ENCODE measurements around the gene GTF2F2. TPM values are rescaled to one million over a fixed set of nuclear protein-coding genes. Genes with fewer than 3 reads are reported as not detected.

Gene GTF2F2, protein sequence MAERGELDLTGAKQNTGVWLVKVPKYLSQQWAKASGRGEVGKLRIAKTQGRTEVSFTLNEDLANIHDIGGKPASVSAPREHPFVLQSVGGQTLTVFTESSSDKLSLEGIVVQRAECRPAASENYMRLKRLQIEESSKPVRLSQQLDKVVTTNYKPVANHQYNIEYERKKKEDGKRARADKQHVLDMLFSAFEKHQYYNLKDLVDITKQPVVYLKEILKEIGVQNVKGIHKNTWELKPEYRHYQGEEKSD
- polyA plus RNA-seq (ENCODE audit: insufficient read length in 3 of 3): 10 to 100 TPM; 30.3 to 32.9 (median 32.5) TPM

DNA sequence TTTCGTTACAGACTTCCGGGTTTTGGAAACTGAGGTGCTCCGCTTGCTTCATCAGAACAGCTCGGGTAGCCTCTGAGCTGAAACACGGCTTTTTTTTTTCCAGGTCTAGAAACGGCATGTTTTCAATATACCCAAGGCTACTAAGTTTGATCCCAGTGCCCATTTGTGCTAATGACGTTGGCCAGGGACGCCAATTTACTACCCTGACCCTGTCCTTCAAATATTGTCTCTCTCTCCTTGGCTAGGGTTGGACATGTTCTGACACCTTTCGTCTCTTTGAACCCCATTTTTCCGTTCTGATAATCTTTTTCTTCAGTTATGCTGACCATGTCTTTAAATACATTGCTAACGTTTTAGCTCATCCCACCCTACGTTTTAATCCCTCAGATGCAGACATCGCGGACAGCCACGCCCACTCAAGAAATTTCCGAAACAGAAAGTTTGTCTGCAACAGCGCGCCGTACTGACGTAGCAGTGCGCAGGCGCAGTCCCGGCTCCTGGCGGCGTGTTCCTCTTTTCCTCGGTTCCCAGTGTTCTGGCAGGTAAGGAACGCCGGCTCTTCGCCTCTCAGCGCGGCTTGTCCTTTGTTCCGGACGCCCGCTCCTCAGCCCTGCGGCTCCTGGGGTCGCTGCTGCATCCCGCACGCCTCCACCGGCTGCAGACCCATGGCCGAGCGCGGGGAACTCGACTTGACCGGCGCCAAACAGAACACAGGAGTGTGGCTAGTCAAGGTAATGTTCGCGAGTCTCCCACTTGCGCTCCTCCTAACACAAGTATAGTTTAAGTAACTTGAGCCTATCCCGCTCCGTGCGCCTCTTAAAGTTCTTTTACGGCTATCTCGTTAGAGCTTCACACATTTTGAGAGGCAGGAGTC, at the start of gene GTF2F2:
TSS of gene GTF2F2 (plus strand) at position 520 of the 874 bp plus-strand sequence. CDS start at position 666, 146 bp downstream.
- DNase-seq (ENCODE audit: low read depth in 3 of 3, low spot score in 2 of 3): peak; percentile 84 to 89 (median 85)

DNA sequence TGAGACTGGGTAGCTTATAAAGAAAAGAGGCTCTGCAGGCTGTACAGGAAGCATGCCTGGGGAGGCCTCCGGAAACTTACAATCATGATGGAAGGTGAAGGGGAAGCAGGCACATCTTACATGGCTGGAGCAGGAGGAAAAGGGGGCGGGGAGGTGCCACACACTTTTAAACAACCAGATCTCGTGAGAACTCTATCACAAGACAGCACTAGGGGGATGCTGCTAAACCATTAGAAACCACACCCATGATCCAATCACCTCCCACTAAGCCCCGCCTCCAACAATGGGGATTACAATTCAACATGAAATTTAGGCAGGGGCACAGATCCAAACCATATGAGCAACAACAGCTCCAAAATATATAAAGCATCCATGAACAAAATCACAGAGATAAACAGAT, 46.5 kb upstream of the GTF2F2 start:
- DNase-seq (ENCODE audit: low read depth in 3 of 3, low spot score in 2 of 3): no peak

DNA sequence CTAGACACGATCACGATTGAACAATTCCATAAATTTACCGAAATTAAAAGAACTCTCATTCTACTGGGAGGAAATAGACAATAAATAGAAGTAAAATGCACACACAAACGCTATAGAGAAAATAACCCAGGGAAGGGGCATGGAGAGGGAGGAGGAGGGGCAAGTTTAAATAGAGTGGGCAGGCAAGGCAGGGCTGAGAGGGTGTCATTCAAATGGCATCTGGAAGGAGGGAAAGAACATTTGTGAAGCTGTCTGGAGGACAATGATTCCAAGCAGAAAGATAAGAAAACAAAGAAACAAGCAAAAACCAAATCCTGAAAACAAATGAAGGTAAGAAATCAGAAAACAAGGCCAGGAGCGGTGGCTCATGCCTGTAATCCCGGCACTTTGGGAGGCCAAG, 45.6 kb upstream of the GTF2F2 start:
- DNase-seq (ENCODE audit: low read depth in 3 of 3, low spot score in 2 of 3): no peak

DNA sequence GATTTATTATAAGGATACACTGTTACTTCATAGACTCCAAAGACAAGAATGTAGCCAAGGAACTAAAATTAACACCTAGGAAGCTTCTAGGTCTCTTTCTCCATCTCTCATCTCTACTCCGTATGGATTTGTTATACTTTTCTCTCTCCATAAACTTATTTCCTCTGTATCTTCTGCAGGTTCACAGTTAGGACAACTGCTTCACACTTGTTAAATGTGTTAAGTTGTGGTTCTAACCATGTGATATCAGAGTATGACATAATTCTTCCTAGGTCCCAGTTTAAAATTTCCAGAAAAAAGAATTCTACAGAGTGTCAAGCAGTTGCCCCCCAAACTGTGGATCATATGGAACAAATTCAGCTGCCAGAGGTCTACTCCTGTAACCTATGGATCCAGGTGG, 42.3 kb upstream of the GTF2F2 start:
- DNase-seq (ENCODE audit: low read depth in 3 of 3, low spot score in 2 of 3): no peak

DNA sequence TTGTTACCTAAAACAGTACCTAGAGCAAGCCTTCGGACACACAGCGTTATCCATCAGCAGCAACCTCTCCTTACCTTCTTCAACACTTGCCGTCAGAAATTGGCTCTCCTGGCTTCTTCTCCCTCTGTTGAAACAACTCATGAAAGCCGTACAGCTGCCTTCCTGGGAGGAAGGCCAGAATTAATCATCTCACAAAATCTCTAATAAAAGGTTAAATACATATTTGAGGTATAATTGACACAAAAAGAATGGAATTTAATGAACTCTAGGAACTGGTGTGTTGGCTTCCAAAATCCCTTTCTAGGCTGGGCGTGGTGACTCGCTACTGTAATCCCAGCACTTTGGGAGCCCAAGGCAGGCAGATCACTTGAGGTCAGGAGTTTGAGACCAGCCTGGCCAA, 37.3 kb upstream of the GTF2F2 start:
- no peak for DNase-seq (ENCODE audit: low read depth in 3 of 3, low spot score in 2 of 3)

DNA sequence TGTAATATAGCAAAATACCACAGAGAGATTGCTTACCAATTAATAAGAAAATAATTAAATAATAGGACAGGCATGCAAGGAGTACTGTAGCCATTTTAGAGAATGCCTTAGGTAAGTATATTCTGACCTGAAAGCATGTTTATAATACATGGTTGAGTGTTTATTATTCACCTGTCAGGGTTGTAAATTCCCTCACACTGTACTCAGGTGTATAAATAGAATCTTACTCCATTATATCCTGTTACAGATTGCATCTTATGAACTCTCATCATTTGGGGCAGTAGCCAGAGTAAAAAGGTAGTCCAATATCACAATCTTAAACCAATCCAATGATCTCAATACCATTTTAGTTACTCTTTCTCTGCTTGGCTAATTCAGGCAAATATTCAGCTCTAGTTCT, 35.8 kb upstream of the GTF2F2 start:
- no peak for DNase-seq (ENCODE audit: low read depth in 3 of 3, low spot score in 2 of 3)

DNA sequence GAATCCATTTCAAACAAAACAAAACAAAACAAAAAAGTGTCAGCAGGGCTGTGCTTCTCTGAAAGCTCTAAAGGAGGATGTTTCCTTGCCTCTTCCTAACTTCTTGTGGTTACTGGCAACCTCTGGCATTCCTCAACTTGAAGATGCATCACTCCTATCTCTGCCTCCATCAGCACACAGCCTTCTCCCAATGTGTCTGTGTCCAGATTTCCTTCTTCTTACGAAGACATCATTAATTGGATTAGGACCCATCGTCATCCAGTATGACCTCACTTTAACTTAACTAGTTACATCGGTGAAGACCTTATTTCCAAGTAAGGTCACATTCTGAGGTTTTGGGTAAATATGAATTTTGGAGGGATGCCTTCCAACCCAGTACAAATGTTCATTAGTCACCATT, 33.8 kb upstream of the GTF2F2 start:
- DNase-seq (ENCODE audit: low read depth in 3 of 3, low spot score in 2 of 3): no peak

DNA sequence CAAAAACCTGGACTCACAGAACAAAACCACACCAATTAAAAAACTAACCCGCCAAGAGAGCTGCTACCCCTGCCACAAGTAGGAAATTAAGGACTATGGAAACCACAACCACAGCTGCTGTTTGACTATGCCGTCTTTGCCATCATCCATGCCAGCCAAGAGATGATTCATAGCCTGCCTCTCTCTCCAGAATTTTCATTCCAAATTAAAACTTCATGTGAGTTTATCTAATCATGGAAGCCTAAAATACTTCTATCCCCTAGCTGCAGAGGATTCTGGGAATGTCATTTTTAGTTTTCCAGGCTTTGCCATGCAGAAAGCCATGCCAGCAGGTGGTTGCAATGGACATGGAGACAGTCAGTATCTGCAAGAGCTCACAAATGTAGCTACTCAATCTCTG, 27.6 kb upstream of the GTF2F2 start:
- no peak for DNase-seq (ENCODE audit: low read depth in 3 of 3, low spot score in 2 of 3)

DNA sequence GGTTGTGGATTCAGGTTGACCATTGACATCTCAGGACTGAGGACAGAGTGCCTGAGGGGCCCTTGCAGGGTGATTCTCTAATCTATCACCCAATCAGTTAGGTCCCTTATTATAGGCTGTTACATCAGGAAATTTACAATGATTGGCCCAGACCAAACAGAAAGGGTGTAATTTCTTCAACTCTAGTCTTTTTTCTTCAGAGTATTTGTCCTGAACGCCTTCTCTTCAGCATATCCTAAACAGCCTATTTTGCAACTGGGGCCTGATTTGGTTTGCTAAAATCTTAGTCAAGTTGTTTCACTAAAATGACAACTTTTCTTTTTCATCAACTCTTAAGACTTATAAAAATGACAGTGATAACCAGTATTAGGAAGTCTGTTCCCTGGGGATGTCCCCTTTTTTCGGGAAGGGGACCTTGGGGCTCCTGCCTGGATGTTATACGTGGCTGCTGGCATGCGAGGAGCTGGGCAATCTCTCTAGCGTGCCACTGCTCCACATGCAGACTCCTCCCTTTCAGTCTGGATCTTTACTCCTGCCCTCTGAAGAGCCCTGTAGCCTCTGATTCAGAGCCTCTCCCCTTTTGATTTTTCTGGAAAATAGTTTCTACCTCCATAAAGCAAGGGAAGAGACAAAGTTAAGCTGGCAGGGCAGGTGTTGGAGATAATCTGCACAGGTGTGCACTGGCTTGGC, 19.6 kb upstream of the GTF2F2 start:
- DNase-seq (ENCODE audit: low read depth in 3 of 3, low spot score in 2 of 3): no peak

DNA sequence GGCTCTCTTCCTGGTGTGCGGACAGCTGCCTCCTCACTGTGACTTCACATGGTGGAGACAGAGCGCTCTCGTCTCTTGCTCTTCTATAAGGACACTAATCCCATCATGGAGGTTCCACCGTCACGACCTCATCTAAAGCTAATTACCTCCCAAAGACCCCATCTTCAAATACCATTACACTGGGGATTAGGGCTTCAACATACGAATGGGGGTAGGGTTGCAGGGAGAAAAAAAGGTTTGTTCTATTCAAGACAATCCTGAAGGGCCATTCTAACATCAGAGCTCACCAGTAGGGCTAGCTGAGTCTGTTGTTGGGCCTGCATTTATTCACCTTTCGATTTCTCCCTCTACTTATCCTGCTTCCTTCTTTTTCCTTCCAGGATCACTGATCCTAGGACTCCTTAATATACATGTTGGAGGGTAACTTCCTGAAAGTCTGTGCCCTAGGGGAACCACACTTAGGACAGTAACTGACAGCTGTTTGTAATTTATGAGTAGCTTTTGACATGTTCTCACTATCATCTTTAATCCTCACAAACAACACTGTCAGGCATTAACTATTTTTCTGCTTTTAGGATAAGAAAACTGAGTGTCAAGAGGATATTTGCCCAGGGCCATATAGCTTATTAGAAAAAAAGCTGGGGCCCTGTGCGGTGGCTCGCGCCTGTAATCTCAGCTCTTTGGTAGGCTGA, 18.8 kb upstream of the GTF2F2 start:
- DNase-seq (ENCODE audit: low read depth in 3 of 3, low spot score in 2 of 3): no peak

DNA sequence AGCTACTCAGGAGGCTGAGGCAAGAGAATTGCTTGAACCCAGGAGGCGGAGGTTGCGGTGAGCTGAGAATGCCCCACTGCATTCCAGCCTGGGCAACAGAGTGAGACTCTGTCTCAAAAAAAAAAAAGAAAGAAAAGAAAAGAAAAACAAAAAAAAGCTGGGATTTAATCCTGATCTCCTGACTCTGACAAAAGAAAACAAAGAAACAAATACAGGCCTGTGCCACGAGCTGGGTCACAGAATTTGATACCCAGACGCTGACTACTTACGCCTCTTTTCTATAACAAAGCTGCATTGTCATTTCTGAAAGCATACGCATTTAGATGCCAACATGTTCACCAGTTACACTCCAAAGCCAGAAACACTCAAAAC, 18.2 kb upstream of the GTF2F2 start:
- DNase-seq (ENCODE audit: low read depth in 3 of 3, low spot score in 2 of 3): no peak

DNA sequence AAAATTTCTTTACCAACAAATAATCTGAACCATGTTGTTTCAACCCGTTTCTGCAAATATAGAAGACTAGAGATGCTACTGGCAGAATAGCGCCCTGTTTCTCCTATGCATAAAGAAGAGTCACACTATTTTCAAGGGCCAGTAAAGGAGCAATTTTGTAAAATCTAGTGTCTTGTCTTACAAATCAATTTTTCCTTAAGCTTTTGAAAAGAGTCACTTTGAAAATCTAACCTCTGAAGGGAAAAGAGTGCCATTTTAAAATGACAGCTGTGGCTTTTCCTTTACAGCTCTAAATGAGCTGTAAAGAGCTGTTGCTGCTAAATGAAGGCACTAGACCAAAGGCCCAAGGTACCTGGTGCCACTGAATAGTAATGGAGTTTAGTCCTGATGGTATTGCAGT, 16.9 kb upstream of the GTF2F2 start:
- no peak for DNase-seq (ENCODE audit: low read depth in 3 of 3, low spot score in 2 of 3)

DNA sequence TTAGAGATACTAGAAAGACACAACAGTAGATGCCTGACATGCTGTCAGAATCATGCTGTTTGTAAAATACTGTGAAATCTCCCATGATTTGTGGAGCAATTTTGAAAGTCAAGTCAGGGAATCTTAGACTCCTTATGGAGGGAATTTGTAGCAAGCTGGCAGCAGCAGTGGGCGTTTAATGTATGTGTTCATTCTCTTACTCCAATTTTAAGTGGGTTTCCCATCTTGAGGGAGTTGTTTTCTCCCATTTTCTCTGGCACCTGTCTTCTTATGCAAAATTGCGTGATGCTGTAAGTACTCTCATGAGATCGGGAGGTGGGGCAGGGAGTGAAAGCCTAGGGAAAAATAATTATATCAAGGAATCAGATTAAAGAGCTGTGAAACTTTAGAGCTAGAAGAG, 16.0 kb upstream of the GTF2F2 start:
- no peak for DNase-seq (ENCODE audit: low read depth in 3 of 3, low spot score in 2 of 3)

DNA sequence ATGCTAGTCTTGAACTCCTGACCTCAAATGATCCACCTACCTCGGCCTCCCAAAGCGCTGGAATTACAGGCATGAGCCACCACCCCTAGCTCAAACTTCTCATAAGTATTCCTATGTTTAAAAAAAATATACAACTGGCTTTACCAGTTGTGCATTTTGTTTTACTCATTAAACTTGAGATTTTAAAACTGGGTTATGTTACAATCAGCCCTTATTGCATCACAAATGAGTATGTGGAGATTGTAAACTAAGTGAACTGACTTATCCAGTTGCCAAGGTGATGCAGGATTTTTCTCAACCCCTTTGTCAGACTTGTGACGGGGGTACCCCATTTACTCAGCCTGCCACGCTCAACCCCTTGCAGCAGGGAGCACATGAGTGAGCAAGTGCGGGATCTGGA, 14.4 kb upstream of the GTF2F2 start:
- no peak for DNase-seq (ENCODE audit: low read depth in 3 of 3, low spot score in 2 of 3)

DNA sequence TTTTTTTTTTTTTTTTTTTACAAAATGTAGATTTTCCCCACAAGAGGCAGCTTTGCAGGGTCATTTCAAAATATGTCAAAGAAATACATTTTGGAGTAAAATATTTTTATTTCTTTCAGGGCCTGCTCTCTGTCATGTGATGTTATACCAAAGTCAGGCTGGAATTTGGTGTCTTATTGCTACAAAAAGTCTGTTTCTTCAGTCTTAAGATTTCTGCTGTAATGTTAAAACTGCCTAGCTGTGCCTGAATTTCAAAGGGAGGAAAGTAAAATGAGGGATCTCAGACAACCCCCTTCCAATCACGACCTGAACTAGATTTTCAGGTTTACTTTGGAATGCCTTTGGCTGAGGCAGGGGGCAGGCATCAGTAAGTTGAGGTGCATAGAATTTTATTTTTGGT, 12.8 kb upstream of the GTF2F2 start:
- no peak for DNase-seq (ENCODE audit: low read depth in 3 of 3, low spot score in 2 of 3)

DNA sequence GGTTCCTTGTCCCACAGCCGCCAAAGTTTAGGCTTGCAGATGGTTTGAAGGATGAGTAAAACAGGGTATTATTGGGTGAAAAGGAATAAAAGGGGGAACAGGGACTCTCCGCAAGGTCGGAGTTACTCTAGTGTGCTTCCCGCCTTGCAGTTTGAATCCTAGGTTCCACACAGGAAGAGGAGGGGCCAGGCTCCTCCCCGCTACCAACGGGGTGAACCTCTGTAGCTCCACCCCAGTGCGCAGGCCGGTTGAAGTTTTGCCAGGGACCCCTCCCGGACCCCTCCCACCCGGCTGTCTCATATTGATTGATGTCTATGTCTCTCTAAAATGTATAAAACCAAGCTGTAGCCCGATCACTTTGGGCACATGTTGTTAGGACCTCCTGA, 11.6 kb upstream of the GTF2F2 start:
- no peak for DNase-seq (ENCODE audit: low read depth in 3 of 3, low spot score in 2 of 3)

DNA sequence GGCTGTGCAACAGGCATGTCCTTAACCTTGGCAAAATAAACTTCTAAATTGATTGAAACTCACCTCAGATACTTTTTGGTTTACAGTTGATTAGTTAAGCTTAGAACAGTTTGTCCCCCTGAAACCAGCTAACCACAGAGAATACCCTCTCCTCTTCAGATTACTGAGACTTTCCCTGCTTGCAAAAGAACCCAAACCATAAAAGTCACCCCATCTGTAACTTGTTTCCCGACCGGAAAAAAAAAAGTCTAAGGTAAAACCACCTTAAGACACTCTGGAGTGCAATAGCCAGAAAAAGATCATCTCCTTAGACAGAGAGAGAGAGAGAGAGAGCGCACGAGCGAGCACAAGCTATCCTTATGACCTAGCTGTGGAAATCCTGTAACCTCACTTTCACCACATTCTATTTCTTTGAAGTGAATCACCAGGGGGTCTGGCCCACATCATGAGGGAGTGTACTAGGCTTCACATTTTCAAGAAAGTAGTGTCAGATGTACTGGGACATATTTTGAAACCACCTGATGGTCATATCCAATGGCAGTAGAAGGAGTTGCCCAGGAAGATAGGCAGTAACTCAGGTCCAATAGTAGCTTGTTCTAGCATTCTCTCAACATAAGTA, 11.1 kb upstream of the GTF2F2 start:
- DNase-seq (ENCODE audit: low read depth in 3 of 3, low spot score in 2 of 3): no peak

DNA sequence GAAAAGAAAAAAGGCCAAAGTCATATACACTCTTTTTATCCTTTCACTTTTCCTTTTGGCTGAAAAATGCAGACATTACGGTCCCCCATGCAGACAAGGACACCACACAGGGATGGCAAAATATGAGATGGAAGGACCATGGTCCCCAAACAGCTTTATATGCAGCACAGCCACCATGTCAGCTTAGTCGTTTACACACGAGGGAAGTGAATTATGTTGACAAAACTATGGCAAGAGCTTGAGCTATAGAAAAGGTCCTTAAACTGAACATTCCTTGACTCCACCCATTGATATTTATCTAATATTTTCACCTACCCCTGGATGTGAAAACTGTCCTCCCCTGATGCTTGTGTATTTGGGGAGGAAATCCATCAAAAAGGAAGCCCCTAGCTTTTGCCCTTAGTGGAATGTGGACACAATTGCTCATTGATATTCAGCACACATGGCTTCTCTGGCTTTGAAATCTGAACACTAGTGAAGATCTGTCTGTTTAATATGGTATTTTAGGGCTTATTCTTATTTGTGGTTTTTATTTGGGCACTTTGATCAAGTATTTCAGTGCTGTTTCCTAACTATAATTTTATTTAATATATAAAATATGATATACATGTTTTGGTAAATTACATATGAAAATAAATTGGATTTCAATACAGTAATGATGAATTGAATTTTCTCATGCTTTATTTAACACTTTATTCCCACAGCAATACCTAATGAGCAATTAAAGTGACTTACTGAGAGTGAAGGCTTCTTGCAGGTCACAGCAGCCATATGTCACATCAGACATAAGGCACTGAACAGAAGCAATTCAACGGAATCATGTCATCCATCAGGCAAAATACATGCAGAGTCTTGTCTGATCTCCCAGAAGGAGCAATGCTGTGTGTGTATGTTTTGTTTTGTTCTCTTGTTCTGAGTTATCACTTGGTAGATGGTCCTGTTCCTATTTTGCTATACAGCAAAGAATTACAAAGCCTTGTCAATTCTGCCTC, 6.8 kb upstream of the GTF2F2 start:
- no peak for DNase-seq (ENCODE audit: low read depth in 3 of 3, low spot score in 2 of 3)

DNA sequence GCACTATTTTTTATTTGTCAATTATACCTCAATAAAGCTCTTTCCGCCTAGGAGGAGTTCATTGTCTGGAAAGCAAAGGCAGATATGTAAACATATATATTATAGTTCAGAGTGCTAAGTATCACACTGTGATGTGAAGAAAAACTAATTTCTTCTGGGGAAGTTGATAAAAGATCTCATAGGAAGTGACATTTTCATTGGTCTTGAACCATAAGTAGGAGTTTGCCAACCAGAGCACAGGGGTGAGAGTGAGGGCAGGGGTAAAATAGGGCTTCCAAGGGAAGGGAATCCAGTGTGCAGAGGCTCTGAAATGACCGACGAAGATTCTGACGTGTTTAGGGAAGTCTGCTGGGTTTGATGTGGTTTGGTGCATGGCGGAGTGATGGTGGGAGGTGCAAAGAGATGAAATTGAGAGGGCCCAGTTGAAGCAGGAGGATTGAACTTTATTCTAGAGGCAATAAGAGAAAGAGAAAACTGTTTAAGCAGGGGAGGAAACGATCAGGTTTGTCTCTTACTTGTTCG, 780 bp upstream of the GTF2F2 start:
- peak in 2 of 3 donors; percentile 23 to 29 for DNase-seq (ENCODE audit: low read depth in 3 of 3, low spot score in 2 of 3)
